Karpas-422 (cell line): Measurements from ENCODE around the gene PRR3. TPM values are rescaled to one million over a fixed set of nuclear protein-coding genes. Genes with fewer than 3 reads are reported as not detected.

Experiments
- DNase-seq: peaks from one replicate; pipeline ENCODE4 v3.0.0-alpha.2; 2015
- H2AFZ ChIP-seq: fragments of 200-600 bp; sonication (generic); 2 replicates; pipeline ENCODE4 v1.6.1; 2014; ENCODE audit warnings: antibody characterized with exemption, low read length, mixed read lengths
- H3K27ac ChIP-seq: fragments of 200-600 bp; sonication (generic); 2 replicates; pipeline ENCODE4 v1.5.1; 2014; ENCODE audit warnings: mild to moderate bottlenecking, low read length, moderate library complexity
- H3K27me3 ChIP-seq: fragments of 200-600 bp; sonication (generic); 2 replicates; pipeline ENCODE4 v1.6.1; 2014; ENCODE audit warnings: low read length, mixed read lengths
- H3K36me3 ChIP-seq: fragments of 200-600 bp; sonication (generic); 2 replicates; pipeline ENCODE4 v1.6.1; 2014; ENCODE audit warnings: low read length, mixed read lengths; ENCODE audit not compliant: insufficient read depth
- H3K4me1 ChIP-seq: fragments of 200-600 bp; sonication (generic); 2 replicates; pipeline ENCODE4 v1.6.1; 2014; ENCODE audit warnings: mild to moderate bottlenecking, low read length, mixed read lengths
- H3K4me2 ChIP-seq: fragments of 200-600 bp; sonication (generic); 2 replicates; pipeline ENCODE4 v1.6.1; 2014; ENCODE audit warnings: low read length, low read depth, mild to moderate bottlenecking; ENCODE audit not compliant: poor library complexity, severe bottlenecking
- H3K4me3 ChIP-seq: fragments of 200-600 bp; sonication (generic); 2 replicates; pipeline ENCODE4 v1.5.1; 2014; ENCODE audit warnings: mild to moderate bottlenecking, antibody characterized with exemption, low read length, mixed read lengths
- H3K79me2 ChIP-seq: fragments of 200-600 bp; sonication (generic); 2 replicates; pipeline ENCODE4 v1.6.1; 2014; ENCODE audit warnings: mild to moderate bottlenecking, low read length, mixed read lengths
- H3K9ac ChIP-seq: fragments of 200-600 bp; sonication (generic); 2 replicates; pipeline ENCODE4 v1.6.0; 2014; ENCODE audit warnings: low read length
- H3K9me2 ChIP-seq: fragments of 200-600 bp; sonication (generic), shearing (Covaris generic); replicated peaks from 2 replicates; pipeline ENCODE4 v1.6.0; 2014; ENCODE audit warnings: mild to moderate bottlenecking, low read length, moderate library complexity; ENCODE audit not compliant: insufficient read depth
- H3K9me3 ChIP-seq: fragments of 300-700, 200-600 bp; sonication (generic); 2 replicates; pipeline ENCODE4 v1.6.1; 2014; ENCODE audit warnings: low read length, mixed read lengths
- H4K20me1 ChIP-seq: fragments of 200-600 bp; sonication (generic); 2 replicates; pipeline ENCODE4 v1.6.1; 2014; ENCODE audit warnings: mild to moderate bottlenecking, antibody characterized with exemption, low read length, low read depth; ENCODE audit not compliant: insufficient read depth
- total RNA-seq: library from RNA; depleted of rRNA; stranded (reverse); fragments of >200 nt; shearing (Covaris generic); gene quantifications from 2 replicates; pipeline ENCODE4 v1.2.3, GENCODE V29; 2014; ENCODE audit warnings: low replicate concordance

PRR3 gene
- total RNA-seq, 1 experiment from 2014 or later, result 30.6 TPM

DNA sequence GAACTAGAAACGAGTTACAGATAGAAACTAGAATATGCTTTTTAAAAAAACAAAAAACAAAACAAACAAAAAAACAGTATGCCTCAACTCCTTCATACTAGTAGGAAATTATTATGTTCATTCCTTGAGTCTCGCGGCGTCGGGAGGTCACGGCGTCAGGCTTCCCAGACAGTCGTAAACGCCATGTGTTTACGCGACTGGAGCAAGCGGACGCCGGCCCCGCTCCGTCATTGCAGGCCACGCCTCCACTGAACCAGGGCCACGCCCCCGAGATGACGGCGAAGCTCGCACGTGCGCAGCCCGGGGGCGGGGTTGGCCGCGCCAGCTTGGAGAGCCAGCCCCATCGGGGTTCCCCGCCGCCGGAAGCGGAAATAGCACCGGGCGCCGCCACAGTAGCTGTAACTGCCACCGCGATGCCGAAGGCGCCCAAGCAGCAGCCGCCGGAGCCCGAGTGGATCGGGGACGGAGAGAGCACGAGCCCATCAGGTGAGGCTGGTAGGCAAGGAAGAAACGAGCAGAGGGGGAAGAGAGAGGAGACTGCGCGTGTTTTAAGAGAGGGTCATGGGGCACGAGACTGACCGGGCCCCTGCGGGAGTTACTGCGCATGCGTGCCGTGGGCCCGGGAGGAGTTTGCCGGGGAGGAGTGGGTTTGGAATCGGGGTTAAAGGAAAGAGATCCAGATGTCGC lies 14.1 kb downstream of the PRR3 start, which contains the start of gene ABCF1:
ABCF1 (plus strand) TSS at position 368 of the 687 bp plus-strand sequence; CDS start at position 414, 46 bp downstream.
- Histone ChIP-seq H3K4me2 (peak within 1 kb of the TSS; percentile 83), H3K79me2 (peaks cover 48% of the 10 kb centered on the region), H3K27ac (peak within 1 kb of the TSS; percentile 57), H3K4me1 (peaks cover 37% of the 10 kb centered on the region), H2AFZ (peak within 1 kb of the TSS; percentile 57), H3K9me3 (no peaks in the 10 kb centered on the region), H3K9me2 (no peaks in the 10 kb centered on the region), H3K36me3 (peaks cover 5% of the 10 kb centered on the region; the same call in 1 of the 2 replicates), H3K9ac (peak within 1 kb of the TSS; percentile 86), H4K20me1 (peaks cover 38% of the 10 kb centered on the region), H3K4me3 (peak within 1 kb of the TSS; percentile 84), H3K27me3 (no peaks in the 10 kb centered on the region)
- peak; percentile 99 for DNase-seq

GRCh38 chr6:30571762-30572082 lies 14.6 kb downstream of the PRR3 start:
- H3K4me1 ChIP-seq, result peaks cover 37% of the 10 kb centered on the region
- no peaks in the 10 kb centered on the region for H3K9me2 ChIP-seq
- H3K27me3 ChIP-seq, result no peaks in the 10 kb centered on the region
- H3K9ac ChIP-seq, result peak overlapping the region; percentile 86
- H2AFZ ChIP-seq, result no peak overlapping the region
- H3K27ac ChIP-seq, result peak overlapping the region; percentile 57; the same call in 1 of the 2 replicates
- peaks cover 8% of the 10 kb centered on the region; the same call in 1 of the 2 replicates for H3K36me3 ChIP-seq
- no peak for DNase-seq
- peak overlapping the region; percentile 84 for H3K4me3 ChIP-seq
- H3K79me2 ChIP-seq, result peaks cover 51% of the 10 kb centered on the region
- H3K9me3 ChIP-seq, result no peaks in the 10 kb centered on the region
- peak overlapping the region; percentile 83 for H3K4me2 ChIP-seq
- H4K20me1 ChIP-seq, result peaks cover 42% of the 10 kb centered on the region

- peaks cover 56% of the 10 kb centered on the region for H3K79me2 ChIP-seq
These were observed 15.1 kb downstream of the PRR3 start for GRCh38 chr6:30572148-30572547.

DNA sequence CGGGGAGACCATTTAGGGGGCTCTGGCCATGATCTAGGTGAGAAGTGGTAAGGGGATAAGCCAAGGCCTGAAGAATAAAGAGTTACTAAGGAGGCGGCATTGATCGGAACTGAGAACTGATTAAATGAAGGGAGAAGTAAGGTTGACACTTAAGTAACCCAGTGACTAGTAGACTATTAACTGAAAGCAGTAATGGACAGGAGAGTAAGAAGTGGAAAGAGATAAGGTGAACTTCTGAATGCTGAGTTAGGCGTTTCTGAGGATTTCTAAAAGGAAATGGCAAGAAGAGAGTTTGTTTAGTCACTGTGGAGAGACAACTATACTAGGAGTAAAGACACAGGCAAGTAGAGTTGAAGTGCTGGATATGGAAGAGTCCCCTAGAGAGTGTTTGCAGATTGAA lies 16.0 kb downstream of the PRR3 start:
- H3K36me3 ChIP-seq, result peaks cover 20% of the 10 kb centered on the region
- no peaks in the 10 kb centered on the region for H3K9me2 ChIP-seq
- H3K79me2 ChIP-seq, result peaks cover 61% of the 10 kb centered on the region
- peak overlapping the region; percentile 83 for H3K4me2 ChIP-seq
- H3K4me1 ChIP-seq, result peaks cover 37% of the 10 kb centered on the region
- no peak overlapping the region for H2AFZ ChIP-seq
- H3K27ac ChIP-seq, result no peak overlapping the region
- no peak for DNase-seq
- peak overlapping the region; percentile 84; the same call in 1 of the 2 replicates for H3K4me3 ChIP-seq
- no peaks in the 10 kb centered on the region for H3K9me3 ChIP-seq
- peak overlapping the region; percentile 86 for H3K9ac ChIP-seq
- H4K20me1 ChIP-seq, result peaks cover 46% of the 10 kb centered on the region
- H3K27me3 ChIP-seq, result no peaks in the 10 kb centered on the region

More at GRCh38 chr6:30572148-30572547, 15.1 kb downstream of the PRR3 start:
- DNase-seq, result no peak
- Histone ChIP-seq H2AFZ (no peak overlapping the region), H4K20me1 (peaks cover 46% of the 10 kb centered on the region), H3K27me3 (no peaks in the 10 kb centered on the region), H3K9me3 (no peaks in the 10 kb centered on the region), H3K4me1 (peaks cover 37% of the 10 kb centered on the region), H3K27ac (no peak overlapping the region), H3K4me2 (peak overlapping the region; percentile 83), H3K36me3 (peaks cover 12% of the 10 kb centered on the region; the same call in 1 of the 2 replicates), H3K9me2 (no peaks in the 10 kb centered on the region), H3K9ac (peak overlapping the region; percentile 86), H3K4me3 (peak overlapping the region; percentile 84)

DNA sequence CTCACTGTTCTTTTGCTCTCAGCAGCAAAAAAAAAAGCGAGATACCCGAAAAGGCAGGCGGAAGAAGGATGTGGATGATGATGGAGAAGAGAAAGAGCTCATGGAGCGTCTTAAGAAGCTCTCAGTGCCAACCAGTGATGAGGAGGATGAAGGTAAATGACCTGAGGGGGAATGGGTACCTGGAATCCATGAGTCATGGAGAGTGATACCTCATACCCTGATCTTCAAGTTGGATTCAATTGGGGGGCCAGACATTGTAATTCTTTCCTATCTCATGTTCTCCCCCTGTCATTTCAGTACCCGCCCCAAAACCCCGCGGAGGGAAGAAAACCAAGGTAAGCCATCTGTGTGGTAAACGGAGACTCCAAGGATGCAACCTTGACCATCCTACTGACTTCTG lies 21.0 kb downstream of the PRR3 start:
- Histone ChIP-seq H3K9me2 (no peaks in the 10 kb centered on the region), H3K4me1 (peaks cover 12% of the 10 kb centered on the region), H3K9ac (no peak overlapping the region), H3K36me3 (peaks cover 38% of the 10 kb centered on the region), H3K27ac (no peak overlapping the region), H4K20me1 (peaks cover 35% of the 10 kb centered on the region), H3K4me2 (no peak overlapping the region), H3K9me3 (no peaks in the 10 kb centered on the region), H3K79me2 (peaks cover 44% of the 10 kb centered on the region), H3K4me3 (no peak overlapping the region), H3K27me3 (no peaks in the 10 kb centered on the region), H2AFZ (no peak overlapping the region)
- DNase-seq, result no peak

GRCh38 chr6:30583921-30584320 lies 26.8 kb downstream of the PRR3 start:
- no peak overlapping the region for H3K27ac ChIP-seq
- no peaks in the 10 kb centered on the region for H3K4me1 ChIP-seq
- no peaks in the 10 kb centered on the region for H3K9me3 ChIP-seq
- no peak overlapping the region for H3K4me2 ChIP-seq
- no peak overlapping the region for H2AFZ ChIP-seq
- 0 out of 2 replicates have a peak, but pooled peaks cover 2% of the 10 kb centered on the region for H4K20me1 ChIP-seq
- H3K27me3 ChIP-seq, result no peaks in the 10 kb centered on the region
- no peaks in the 10 kb centered on the region for H3K79me2 ChIP-seq
- peaks cover 36% of the 10 kb centered on the region for H3K36me3 ChIP-seq
- H3K9me2 ChIP-seq, result no peaks in the 10 kb centered on the region
- no peak overlapping the region for H3K9ac ChIP-seq
- H3K4me3 ChIP-seq, result no peak overlapping the region
- DNase-seq, result no peak

GRCh38 chr6:30589754-30590358 lies 32.8 kb downstream of the PRR3 start:
- Histone ChIP-seq H4K20me1 (no peaks in the 10 kb centered on the region), H3K9me2 (no peaks in the 10 kb centered on the region), H3K4me2 (no peak overlapping the region), H3K27me3 (no peaks in the 10 kb centered on the region), H3K9me3 (no peaks in the 10 kb centered on the region), H3K79me2 (peaks cover 17% of the 10 kb centered on the region), H3K4me1 (no peaks in the 10 kb centered on the region), H3K9ac (no peak overlapping the region), H3K27ac (no peak overlapping the region), H3K36me3 (peaks cover 48% of the 10 kb centered on the region), H3K4me3 (no peak overlapping the region), H2AFZ (no peak overlapping the region)
- no peak for DNase-seq

DNA sequence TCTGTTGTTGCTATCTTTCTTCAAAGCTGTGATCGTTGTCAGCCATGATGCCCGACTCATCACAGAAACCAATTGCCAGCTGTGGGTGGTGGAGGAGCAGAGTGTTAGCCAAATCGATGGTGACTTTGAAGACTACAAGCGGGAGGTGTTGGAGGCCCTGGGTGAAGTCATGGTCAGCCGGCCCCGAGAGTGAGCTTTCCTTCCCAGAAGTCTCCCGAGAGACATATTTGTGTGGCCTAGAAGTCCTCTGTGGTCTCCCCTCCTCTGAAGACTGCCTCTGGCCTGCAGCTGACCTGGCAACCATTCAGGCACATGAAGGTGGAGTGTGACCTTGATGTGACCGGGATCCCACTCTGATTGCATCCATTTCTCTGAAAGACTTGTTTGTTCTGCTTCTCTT lies 33.4 kb downstream of the PRR3 start:
- Histone ChIP-seq H3K36me3 (peaks cover 43% of the 10 kb centered on the region), H3K27ac (no peak overlapping the region), H3K27me3 (no peaks in the 10 kb centered on the region), H4K20me1 (no peaks in the 10 kb centered on the region), H3K9me2 (no peaks in the 10 kb centered on the region), H3K4me1 (no peaks in the 10 kb centered on the region), H3K4me2 (no peak overlapping the region), H3K79me2 (peaks cover 17% of the 10 kb centered on the region), H3K9me3 (no peaks in the 10 kb centered on the region), H2AFZ (no peak overlapping the region), H3K9ac (no peak overlapping the region), H3K4me3 (no peak overlapping the region)
- DNase-seq, result no peak
